GM12878 (cell line): ENCODE measurements around the gene CAPN10. TPM values are rescaled to one million over a fixed set of nuclear protein-coding genes. Genes with fewer than 3 reads are reported as not detected.

ENCODE experiments used
- ATAC-seq: fragments of 200-7000 bp; cut with Tn5 transposase; 3 replicates; pipeline ENCODE4 v1.9.1; 2020; ENCODE audit warnings: mild to moderate bottlenecking, moderate library complexity
- BruUV-seq: library from RNA; stranded (reverse); fragments of 400-500 nt; replicated peaks from 2 replicates; lab custom pipeline; 2021; lab: Mats Ljungman, UMichigan
- CTCF ChIA-PET: fragments of 300-600 bp; sonication (Branson Sonifier 250); formaldehyde crosslinking; extraction: SDS; loops from one replicate; lab custom pipeline; 2021; ENCODE audit warnings: inconsistent platforms; lab: Yijun Ruan, JAX
- POLR2A ChIA-PET: fragments of 350-600 bp; formaldehyde crosslinking; extraction: SDS; loops from one replicate; lab custom pipeline; 2021; ENCODE audit warnings: inconsistent platforms; lab: Charles Lee
- RAD21 ChIA-PET: fragments of 300-600 bp; sonication (Branson Sonifier 250); formaldehyde crosslinking; loops from one replicate; lab custom pipeline; 2023; ENCODE audit warnings: antibody characterized with exemption; ENCODE audit not compliant: unreplicated experiment; lab: Charles Lee
- SMC1A ChIA-PET: fragments of 300-600 bp; sonication (Branson Sonifier 250); formaldehyde crosslinking; loops from one replicate; lab custom pipeline; 2023; ENCODE audit not compliant: unreplicated experiment, uncharacterized antibody; lab: Charles Lee
- DNase-seq: peaks from one replicate; pipeline ENCODE4 v3.0.0-alpha.2; 2011; ENCODE audit warnings: low read depth, low spot score
- FAIRE-seq: peaks from 3 replicates; lab custom pipeline; 2011; peaks lifted over from hg19 to GRCh38; lab: Jason Lieb, UNC
- H2AFZ ChIP-seq: 2 replicates; pipeline ENCODE4 v1.6.0; 2011; ENCODE audit warnings: low read depth, low read length, control low read depth; ENCODE audit not compliant: control insufficient read depth
- H3K27ac ChIP-seq: 2 replicates; pipeline ENCODE4 v1.5.1; 2011; ENCODE audit warnings: control low read depth; ENCODE audit not compliant: control insufficient read depth, insufficient read depth
- H3K27me3 ChIP-seq, 2 experiments: replicated peaks in 1 of 2; 2 replicates each; pipeline versions ENCODE4 v1.6.0 to v1.6.1; 2011; ENCODE audit warnings: low read length in 1 of 2; ENCODE audit not compliant: control insufficient read depth in 2 of 2, insufficient read depth in 2 of 2
- H3K36me3 ChIP-seq, 2 experiments: 2 replicates each; pipeline ENCODE4 v1.5.1; 2011; ENCODE audit warnings: low read length in 1 of 2; ENCODE audit not compliant: control insufficient read depth in 2 of 2, insufficient read depth in 2 of 2
- H3K4me1 ChIP-seq: 2 replicates; pipeline ENCODE4 v1.6.1; 2011; ENCODE audit warnings: mild to moderate bottlenecking, low read length, moderate library complexity, mixed read lengths; ENCODE audit not compliant: control insufficient read depth, insufficient read depth
- H3K4me2 ChIP-seq: 2 replicates; pipeline ENCODE4 v1.6.0; 2011; ENCODE audit warnings: control low read depth; ENCODE audit not compliant: control insufficient read depth, insufficient read depth
- H3K4me3 ChIP-seq: fragments of 200-600 bp; sonication (generic); 2 replicates; pipeline ENCODE4 v1.5.1; 2016
- H3K79me2 ChIP-seq: 2 replicates; pipeline ENCODE4 v1.6.0; 2011; ENCODE audit warnings: low read length; ENCODE audit not compliant: control insufficient read depth, insufficient read depth
- H3K9ac ChIP-seq: 2 replicates; pipeline ENCODE4 v1.8.0; 2011; ENCODE audit warnings: low read length, control low read depth, mixed read lengths; ENCODE audit not compliant: control insufficient read depth, insufficient read depth
- H3K9me3 ChIP-seq: replicated peaks from 3 replicates; pipeline ENCODE4 v1.5.1; 2011; ENCODE audit warnings: mild to moderate bottlenecking, low read length; ENCODE audit not compliant: control insufficient read depth, insufficient read depth
- H4K20me1 ChIP-seq: 2 replicates; pipeline ENCODE4 v1.6.0; 2011; ENCODE audit not compliant: control insufficient read depth, insufficient read depth
- BCLAF1 ChIP-seq: fragments of 450-650 bp; IDR thresholded peaks from 2 replicates; pipeline ENCODE4 v1.6.1; 2017; ENCODE audit warnings: antibody characterized with exemption, mild to moderate bottlenecking, moderate library complexity
- CBX5 ChIP-seq: sonication (generic); IDR thresholded peaks from 2 replicates; pipeline ENCODE4 v1.6.1; 2016; ENCODE audit warnings: low read depth, moderate library complexity, mild to moderate bottlenecking, inconsistent platforms
- EED ChIP-seq: sonication (generic); IDR thresholded peaks from 2 replicates; pipeline ENCODE4 v1.6.1; 2016; ENCODE audit warnings: antibody characterized with exemption, low read depth
- HDGF ChIP-seq: fragments of 450-650 bp; IDR thresholded peaks from 2 replicates; pipeline ENCODE4 v1.6.1; 2016; ENCODE audit warnings: antibody characterized with exemption
- IKZF2 ChIP-seq, 2 experiments: fragments of 450-650 bp; IDR thresholded peaks; 2 replicates each; pipeline ENCODE4 v1.6.1; 2017; ENCODE audit warnings: mild to moderate bottlenecking in 2 of 2, moderate library complexity in 2 of 2
- NKRF ChIP-seq: fragments of 450-650 bp; conservative IDR thresholded peaks from 2 replicates; pipeline ENCODE4 v1.6.1; 2017; ENCODE audit warnings: mild to moderate bottlenecking, moderate library complexity
- NR2F1 ChIP-seq: fragments of 450-650 bp; conservative IDR thresholded peaks from 2 replicates; pipeline ENCODE4 v1.6.1; 2017; ENCODE audit warnings: mild to moderate bottlenecking
- NRF1 ChIP-seq: conservative IDR thresholded peaks from 2 replicates; pipeline ENCODE4 v1.6.1; 2011; ENCODE audit warnings: mild to moderate bottlenecking, low read depth, low read length, improper control_type of control experiment
- RBBP5 ChIP-seq: fragments of 200-600 bp; sonication (generic); conservative IDR thresholded peaks from 2 replicates; pipeline ENCODE4 v1.6.1; 2016
- RELA ChIP-seq: fragments of 450-650 bp; IDR thresholded peaks from 2 replicates; pipeline ENCODE4 v1.8.0; 2014; ENCODE audit warnings: borderline replicate concordance; ENCODE audit not compliant: partially characterized antibody
- SMC3 ChIP-seq: IDR thresholded peaks from 2 replicates; pipeline ENCODE4 v1.6.1; 2011; ENCODE audit warnings: low read length, improper control_type of control experiment, borderline replicate concordance
- SPI1 ChIP-seq: IDR thresholded peaks from 2 replicates; pipeline ENCODE4 v1.6.1; 2011; ENCODE audit warnings: low read depth, mild to moderate bottlenecking, low read length, moderate library complexity, borderline replicate concordance; ENCODE audit not compliant: insufficient read depth
- USF1 ChIP-seq: IDR thresholded peaks from 2 replicates; pipeline ENCODE4 v1.6.1; 2011; ENCODE audit warnings: borderline replicate concordance, low read depth, mild to moderate bottlenecking, moderate library complexity, mixed read lengths, low read length; ENCODE audit not compliant: insufficient read depth; ENCODE audit errors: extremely low read length
- WGBS: methylation state at CpG from one replicate; pipeline ENCODE4 v1.1.6; 2016; ENCODE audit warnings: low lambda C conversion rate; ENCODE audit not compliant: insufficient replicate concordance, insufficient coverage; ENCODE audit errors: missing lambda C conversion rate; 5-methylcytosine and 5-hydroxymethylcytosine counted together
- in situ Hi-C: fragments of 300-500 bp; cut with MboI; formaldehyde crosslinking; loops from 9 replicates; pipeline ENCODE4 v1.14.3; 2018; ENCODE audit warnings: mixed read lengths
- intact Hi-C: fragments of 100-400 bp; cut with micrococcal nuclease; formaldehyde crosslinking; loops from one replicate; pipeline ENCODE4 v1.14.2; 2022; ENCODE audit not compliant: unreplicated experiment
- polyA plus RNA-seq, 11 experiments: library from polyadenylated mRNA; depleted of rRNA in 4 of 11; unstranded in 6 of 11; stranded (reverse) in 5 of 11; fragments of >200 nt; fragmentation: Nextera tagmentation in 4 of 11; fragmentation: Illumina TruSeq in 1 of 11; extraction: Ambion mirVana in 4 of 11; extraction: Trizol in 1 of 11; gene quantifications; 1 replicate in 1 of 11; 2 replicates in 10 of 11; pipeline versions ENCODE4 v1.2.1 to v1.2.3, GENCODE V29; 2011 to 2016; ENCODE audit warnings: inconsistent platforms in 2 of 11, missing spikeins in 2 of 11, low read depth in 1 of 11
- total RNA-seq, 4 experiments: library from RNA; depleted of rRNA in 3 of 4; stranded (reverse); fragments of >200 nt in 3 of 4; fragmentation: Illumina TruSeq in 1 of 4; extraction: Trizol in 1 of 4; gene quantifications; 2 replicates each; pipeline versions ENCODE4 v1.2.1 to v1.2.3, GENCODE V29; 2013 to 2021
- TF ChIP-seq, protein P1 (sequence below): IDR thresholded peaks from 2 replicates; pipeline ENCODE4 v1.6.1; 2011; ENCODE audit warnings: low read depth, mild to moderate bottlenecking, low read length, moderate library complexity, borderline replicate concordance; ENCODE audit errors: extremely low read depth

CAPN10 gene
- total and polyA plus RNA-seq, 10 of the 15 experiments (the other 5 are each of a cell fraction or from before 2014, with no cell fraction given), result 0.37 to 40.6 (median 17.5) TPM

GRCh38 chr2:240567872-240568677, 18.5 kb upstream of the CAPN10 start, which contains the start of gene RNPEPL1:
Gene RNPEPL1, plus strand, starts transcription at chr2:240568484. Its CDS starts 103 bp downstream, at chr2:240568587.
- BruUV-seq, result no TSS peak
- H4K20me1 ChIP-seq, result no peaks in the 10 kb centered on the region; the same call in 1 of the 2 replicates
- DNase-seq (no peak), FAIRE-seq (no peak), ATAC-seq (peak; percentile 6)
- H3K4me1 ChIP-seq, result peaks cover 47% of the 10 kb centered on the region
- peak within 1 kb of the TSS; percentile 98 for H3K4me2 ChIP-seq
- in situ Hi-C loops, result no loop called here
- peak within 1 kb of the TSS; percentile 51 for H2AFZ ChIP-seq
- H3K36me3 ChIP-seq, result peaks cover 0 to 3% of the 10 kb centered on the region in 2 experiments; a peak in 1 of 4 replicates
- H3K9me3 ChIP-seq, result no peaks in the 10 kb centered on the region
- H3K9ac ChIP-seq, result peak within 1 kb of the TSS; percentile 75
- H3K79me2 ChIP-seq, result peaks cover 38% of the 10 kb centered on the region
- POLR2A ChIA-PET, result interaction anchor here (1.5 to 7.8 kb wide), 2 partner anchors 18 kb away, joined by 9 to 233 read pairs; partner anchors contain the start of gene CAPN10
- peak within 1 kb of the TSS; percentile 68 for H3K27ac ChIP-seq
- CTCF ChIA-PET, result interaction anchor here (0.6 to 7.8 kb wide), 4 partner anchors 12 to 54 kb away, joined by 3 to 196 read pairs (median 14); partner anchors contain the start of gene CAPN10
- peak within 1 kb of the TSS; percentile 96 for H3K4me3 ChIP-seq
- WGBS, result under 1% methylated on average over 31 of the region's 106 CpGs
- SMC1A ChIA-PET, result interaction anchor here (1.0 to 12.1 kb wide), 5 partner anchors 11 to 18 kb away, joined by 3 to 124 read pairs (median 6); partner anchors contain the start of gene CAPN10
- intact Hi-C loops, result loop anchor here (5.0 kb wide), 1 partner anchor 56 kb away; no protein-coding TSS in a partner anchor
- RAD21 ChIA-PET, result interaction anchor here (1.7 to 11.7 kb wide), 2 partner anchors 16 to 19 kb away, joined by 7 to 206 read pairs; partner anchors contain the start of gene CAPN10
- H3K27me3 ChIP-seq, result no peaks in the 10 kb centered on the region
- TF ChIP-seq NR2F1, result 0 out of 2 replicates have a peak, but pooled peaks have one; percentile 12
- TF ChIP-seq NRF1, result no peak
- TF ChIP-seq USF1, result no peak
- no peak for TF ChIP-seq RELA
- TF ChIP-seq SMC3, result no peak
- 0 out of 2 replicates have a peak, but pooled peaks have one; percentile 54 for TF ChIP-seq HDGF
- no peak for TF ChIP-seq RBBP5
- 0 out of 2 replicates have a peak, but pooled peaks have one; percentile 12 for TF ChIP-seq BCLAF1
- no peak for TF ChIP-seq SPI1
- TF ChIP-seq, protein P1, sequence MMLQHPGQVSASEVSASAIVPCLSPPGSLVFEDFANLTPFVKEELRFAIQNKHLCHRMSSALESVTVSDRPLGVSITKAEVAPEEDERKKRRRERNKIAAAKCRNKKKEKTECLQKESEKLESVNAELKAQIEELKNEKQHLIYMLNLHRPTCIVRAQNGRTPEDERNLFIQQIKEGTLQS, result no peak
- TF ChIP-seq EED, result peak; percentile 23; the same call in 1 of the 2 replicates
- TF ChIP-seq NKRF, result peak; percentile 55; the same call in 1 of the 2 replicates
- no peak for TF ChIP-seq CBX5
- TF ChIP-seq IKZF2 (IDR thresholded peaks at IDR 0.05), result peak; percentile 34 to 57; a peak in 2 of 4 replicates
